Measurements from ENCODE around the gene FUT3. TPM values are rescaled to one million over a fixed set of nuclear protein-coding genes. Genes with fewer than 3 reads are reported as not detected.
A peak's percentile ranks its signal among the peaks of the same experiment; 100 is the strongest.

Gene FUT3
- polyA plus RNA-seq, 1 of the 3 experiments (the other 2 are of a cell fraction) = not detected

- no peaks in the 10 kb centered on the region for H4K20me1 ChIP-seq (ENCODE audit: insufficient read depth)
- POLR2A ChIA-PET = no interaction called here
- no peak overlapping the region for H2AFZ ChIP-seq (ENCODE audit: low read depth)
- peaks cover 7% of the 10 kb centered on the region; the same call in 1 of the 2 replicates for H3K27me3 ChIP-seq (ENCODE audit: insufficient read depth)
- H3K27ac ChIP-seq (ENCODE audit: low read depth in 2 of 2, low read length in 1 of 2) = no peak overlapping the region
- H3K4me2 ChIP-seq = no peak overlapping the region
- no peaks in the 10 kb centered on the region for H3K9me3 ChIP-seq
- H3K9ac ChIP-seq = no peak overlapping the region
- CTCF ChIA-PET = interaction anchor here (1.6 kb wide), 1 partner anchor 34 kb away, joined by 7 read pairs; no protein-coding TSS in a partner anchor
- peak; percentile 28 for DNase-seq
- H3K9me2 ChIP-seq = no peaks in the 10 kb centered on the region
- H3K36me3 ChIP-seq (replicated peaks in 1 of 2; ENCODE audit: control insufficient read depth in 1 of 2, insufficient read depth in 2 of 2, low read length in 1 of 2) = no peaks in the 10 kb centered on the region
- TF ChIP-seq CHD2 (IDR thresholded peaks at IDR 0.05; ENCODE audit: low read length, partially characterized antibody) (no peak), TCF12 (IDR thresholded peaks at IDR 0.05) (no peak), RFX5 (IDR thresholded peaks at IDR 0.05; ENCODE audit: low read length) (no peak)
- H3F3A ChIP-seq (replicated peaks; ENCODE audit: insufficient read depth) = no peaks in the 10 kb centered on the region
- H3K4me1 ChIP-seq (ENCODE audit: control insufficient read depth in 1 of 2, insufficient read depth in 2 of 2, low read depth in 1 of 2, low read length in 1 of 2) = no peaks in the 10 kb centered on the region; a peak in 1 of 4 replicates
- H3K79me2 ChIP-seq (ENCODE audit: insufficient read depth) = no peaks in the 10 kb centered on the region
- no peak overlapping the region for H3K4me3 ChIP-seq (ENCODE audit: low read depth in 2 of 2, low read length in 1 of 2)
- WGBS (ENCODE audit: low lambda C conversion rate) = 79% methylated on average over 13 of the region's 20 CpGs
These were observed 12.7 kb downstream of the FUT3 start for GRCh38 chr19:5838353-5839064.

GRCh38 chr19:5837761-5838352 is 13.4 kb downstream of the FUT3 start:
- CTCF ChIA-PET = interaction anchor here (1.6 kb wide), 1 partner anchor 34 kb away, joined by 7 read pairs; no protein-coding TSS in a partner anchor
- POLR2A ChIA-PET = no interaction called here
- TF ChIP-seq ELF1 (IDR thresholded peaks at IDR 0.05) (no peak), NRF1 (IDR thresholded peaks at IDR 0.05; ENCODE audit: low read depth, low read length) (no peak), SMC3 (IDR thresholded peaks at IDR 0.05; ENCODE audit: low read depth, low read length) (no peak)
- H3K9ac ChIP-seq = no peak overlapping the region
- H3K9me2 ChIP-seq = no peaks in the 10 kb centered on the region
- H3K36me3 ChIP-seq (replicated peaks in 1 of 2; ENCODE audit: control insufficient read depth in 1 of 2, insufficient read depth in 2 of 2, low read length in 1 of 2) = no peaks in the 10 kb centered on the region
- peaks cover 7% of the 10 kb centered on the region; the same call in 1 of the 2 replicates for H3K27me3 ChIP-seq (ENCODE audit: insufficient read depth)
- no peaks in the 10 kb centered on the region for H4K20me1 ChIP-seq (ENCODE audit: insufficient read depth)
- H2AFZ ChIP-seq (ENCODE audit: low read depth) = no peak overlapping the region
- no peaks in the 10 kb centered on the region; a peak in 1 of 4 replicates for H3K4me1 ChIP-seq (ENCODE audit: control insufficient read depth in 1 of 2, insufficient read depth in 2 of 2, low read depth in 1 of 2, low read length in 1 of 2)
- H3F3A ChIP-seq (replicated peaks; ENCODE audit: insufficient read depth) = no peaks in the 10 kb centered on the region
- 32% methylated on average over 15 of the region's 15 CpGs for WGBS (ENCODE audit: low lambda C conversion rate)
- no peak for DNase-seq
- no peaks in the 10 kb centered on the region for H3K9me3 ChIP-seq
- no peak overlapping the region for H3K4me3 ChIP-seq (ENCODE audit: low read depth in 2 of 2, low read length in 1 of 2)
- no peak overlapping the region for H3K4me2 ChIP-seq
- H3K79me2 ChIP-seq (ENCODE audit: insufficient read depth) = no peaks in the 10 kb centered on the region
- no peak overlapping the region for H3K27ac ChIP-seq (ENCODE audit: low read depth in 2 of 2, low read length in 1 of 2)

GRCh38 chr19:5832527-5833216 is 18.6 kb downstream of the FUT3 start:
- CTCF ChIA-PET = interaction anchor here (1.0 to 1.6 kb wide), 2 partner anchors 10 to 28 kb away, joined by 3 read pairs; partner anchors contain the start of gene NRTN
- no peaks in the 10 kb centered on the region for H3K9me2 ChIP-seq
- POLR2A ChIA-PET = no interaction called here
- H3K27me3 ChIP-seq (ENCODE audit: insufficient read depth) = peaks cover 7% of the 10 kb centered on the region; the same call in 1 of the 2 replicates
- no peaks in the 10 kb centered on the region for H3K9me3 ChIP-seq
- no peak overlapping the region for H3K4me2 ChIP-seq
- no peaks in the 10 kb centered on the region for H3K79me2 ChIP-seq (ENCODE audit: insufficient read depth)
- H4K20me1 ChIP-seq (ENCODE audit: insufficient read depth) = no peaks in the 10 kb centered on the region
- H3K4me1 ChIP-seq (ENCODE audit: control insufficient read depth in 1 of 2, insufficient read depth in 2 of 2, low read depth in 1 of 2, low read length in 1 of 2) = peaks cover 0 to 16% of the 10 kb centered on the region in 2 experiments; a peak in 1 of 4 replicates
- peak; percentile 8 for DNase-seq
- H3K4me3 ChIP-seq (ENCODE audit: low read depth in 2 of 2, low read length in 1 of 2) = no peak overlapping the region
- 69% methylated on average over 6 of the region's 6 CpGs for WGBS (ENCODE audit: low lambda C conversion rate)
- no peak overlapping the region for H2AFZ ChIP-seq (ENCODE audit: low read depth)
- no peak overlapping the region for H3K27ac ChIP-seq (ENCODE audit: low read depth in 2 of 2, low read length in 1 of 2)
- no peaks in the 10 kb centered on the region for H3K36me3 ChIP-seq (replicated peaks in 1 of 2; ENCODE audit: control insufficient read depth in 1 of 2, insufficient read depth in 2 of 2, low read length in 1 of 2)
- no peak overlapping the region for H3K9ac ChIP-seq
- no peaks in the 10 kb centered on the region for H3F3A ChIP-seq (replicated peaks; ENCODE audit: insufficient read depth)
- TF ChIP-seq PBX3 (IDR thresholded peaks at IDR 0.05) = no peak
- TF ChIP-seq REST (IDR thresholded peaks at IDR 0.05; ENCODE audit: low read depth, low read length) = no peak
- TF ChIP-seq RCOR1 (IDR thresholded peaks at IDR 0.05; ENCODE audit: low read length) = no peak
- TF ChIP-seq ELF1 (IDR thresholded peaks at IDR 0.05) = no peak
- no peak for TF ChIP-seq NRF1 (IDR thresholded peaks at IDR 0.05; ENCODE audit: low read depth, low read length)
- TF ChIP-seq FOXM1 (IDR thresholded peaks at IDR 0.05; ENCODE audit: low read depth) = no peak
- TF ChIP-seq MEF2A (IDR thresholded peaks at IDR 0.05; ENCODE audit: borderline replicate concordance, low read depth) = no peak
- no peak for TF ChIP-seq YY1 (IDR thresholded peaks at IDR 0.05; ENCODE audit: low read depth)
- TF ChIP-seq MAX (IDR thresholded peaks at IDR 0.05; ENCODE audit: low read depth) = no peak
- no peak for TF ChIP-seq RXRA (IDR thresholded peaks at IDR 0.05; ENCODE audit: borderline replicate concordance, low read depth)
